ENCODE results near the gene MVB12B. TPM values are rescaled to one million over a fixed set of nuclear protein-coding genes. Genes with fewer than 3 reads are reported as not detected.
"Not testable (repeated sequence)": the region's sequence is repeated elsewhere in the genome, so short reads cannot be mapped to it uniquely, and the experiment has no call there.

The MVB12B gene
- polyA plus RNA-seq, 5 donors: 20.3 to 23.7 (median 21.6) TPM

DNA sequence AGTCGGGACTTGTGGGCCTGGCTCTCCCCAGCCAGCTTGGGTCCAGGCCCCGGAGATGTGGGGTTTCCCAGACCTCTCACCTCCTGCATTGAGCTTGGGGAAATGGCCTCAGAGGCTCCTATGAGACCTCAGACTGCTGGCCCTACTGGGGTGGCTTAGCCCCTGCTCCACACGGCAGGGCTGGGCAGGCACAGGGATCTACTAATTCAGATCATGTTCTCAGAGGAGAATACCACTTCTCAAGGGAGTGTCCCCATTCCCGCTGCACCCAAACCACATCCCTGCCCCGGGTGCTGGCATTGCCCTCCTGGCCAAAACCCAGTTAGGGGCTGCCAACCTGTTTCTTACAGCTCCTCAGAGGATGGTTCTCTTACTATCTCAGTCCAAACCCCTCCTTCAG, 205.0 kb downstream of the MVB12B start:
- DNase-seq: no peak

DNA sequence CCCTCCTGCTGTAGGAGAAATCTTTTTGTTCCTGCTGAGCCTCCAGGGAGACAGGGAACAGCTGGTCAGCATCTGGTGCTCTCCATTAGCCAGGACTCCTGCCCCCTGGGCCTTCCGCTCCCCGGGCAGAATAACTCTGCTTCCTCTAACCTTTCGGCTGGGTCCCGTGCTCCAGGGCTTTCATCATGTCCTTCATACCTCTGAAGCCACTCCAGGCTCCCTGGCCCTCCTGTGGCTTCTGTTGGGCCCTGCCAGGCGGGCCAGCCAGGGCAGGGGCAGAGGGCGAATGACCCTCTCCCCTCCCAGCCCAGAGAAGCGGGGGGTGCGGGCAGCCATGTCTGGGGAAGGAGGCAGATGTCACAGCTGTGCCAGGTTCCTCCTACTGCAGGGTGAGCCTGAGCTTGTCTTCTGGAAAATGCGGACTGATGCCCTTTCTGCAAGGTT, 205.4 kb downstream of the MVB12B start:
- DNase-seq: peak; percentile 55

DNA sequence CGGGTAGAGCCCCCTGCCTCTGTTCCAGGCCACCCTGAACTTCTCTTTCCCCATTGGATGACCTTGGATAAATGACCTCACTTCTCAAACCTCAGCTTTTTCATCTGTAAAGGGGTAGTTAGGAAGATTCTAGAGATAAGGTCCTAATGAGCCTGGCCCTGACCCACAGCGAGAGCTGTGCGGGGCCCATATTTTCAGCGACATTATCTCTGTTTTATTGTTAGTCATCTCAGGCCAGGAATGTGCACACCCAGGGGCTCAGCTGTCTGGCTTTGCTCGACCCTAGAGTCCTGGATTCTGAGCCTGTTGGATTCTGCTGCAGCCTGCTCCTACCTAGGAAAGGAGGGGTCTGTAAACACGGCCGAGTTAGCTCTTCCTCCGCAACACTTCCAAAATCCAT, 205.9 kb downstream of the MVB12B start:
- DNase-seq: no peak

DNA sequence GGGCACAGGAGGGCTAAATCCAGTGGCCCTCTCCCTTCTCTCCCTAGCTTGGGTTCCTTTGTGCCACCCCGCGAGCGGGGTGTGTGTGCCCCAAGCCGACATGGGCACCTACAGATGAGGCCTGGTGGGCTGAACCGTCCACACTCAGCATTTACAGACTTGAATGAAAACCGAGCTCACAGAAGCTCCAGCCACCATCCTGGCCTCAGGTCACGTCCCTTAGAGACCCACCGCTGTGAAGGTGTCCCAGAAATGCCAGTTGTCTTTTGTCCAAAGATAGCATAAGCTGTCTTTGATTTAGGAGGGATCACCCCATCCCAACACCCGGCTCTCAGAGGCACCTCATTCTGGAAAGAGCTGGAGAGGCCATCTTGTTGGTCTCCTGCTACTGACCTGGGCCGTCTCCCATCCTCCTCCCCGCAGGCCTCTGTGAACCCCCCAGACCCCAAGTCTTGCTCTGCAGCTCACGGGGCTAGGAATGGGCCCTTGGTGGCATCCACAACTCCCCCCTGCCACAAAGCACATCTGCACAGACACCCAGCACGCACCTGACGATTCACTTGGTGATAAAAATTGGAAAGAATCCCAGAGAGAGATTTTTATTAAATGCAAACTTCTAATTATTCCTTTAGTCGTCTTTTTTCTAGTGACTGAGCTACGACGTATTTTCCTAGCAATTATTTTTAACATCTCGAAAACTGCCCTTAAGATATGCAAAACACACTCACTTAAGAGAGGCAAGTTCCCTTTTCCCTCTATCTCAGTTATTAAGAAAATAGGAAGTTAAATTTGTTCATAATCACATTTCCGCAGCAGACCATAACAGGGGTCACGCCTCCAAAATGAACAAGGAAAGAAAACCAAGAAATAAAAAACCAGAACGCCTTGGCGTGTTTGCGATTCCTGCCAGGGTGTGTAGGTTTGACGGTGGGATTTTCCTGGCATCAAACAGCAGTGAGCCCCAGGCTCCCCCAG, 206.6 kb downstream of the MVB12B start:
- no peak for DNase-seq

DNA sequence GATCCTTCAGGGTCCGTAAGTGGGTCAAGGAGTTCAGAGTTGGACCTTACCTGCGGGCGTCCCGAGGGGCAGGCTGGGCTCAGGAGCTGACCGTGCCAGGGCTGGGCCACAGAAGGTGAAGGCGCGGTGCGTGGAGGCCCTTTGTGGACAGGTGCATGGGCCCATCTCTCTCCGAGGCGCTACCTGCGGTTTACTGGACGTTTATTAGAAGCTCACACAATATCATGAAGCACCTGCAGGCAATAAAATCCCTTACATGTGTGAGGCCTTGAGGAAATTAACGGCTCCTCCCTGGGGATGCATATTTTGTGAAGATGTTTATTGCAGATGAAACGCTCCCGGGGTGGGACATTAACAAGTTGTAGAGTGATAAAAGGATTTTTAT, 207.3 kb downstream of the MVB12B start:
- no peak for DNase-seq

DNA sequence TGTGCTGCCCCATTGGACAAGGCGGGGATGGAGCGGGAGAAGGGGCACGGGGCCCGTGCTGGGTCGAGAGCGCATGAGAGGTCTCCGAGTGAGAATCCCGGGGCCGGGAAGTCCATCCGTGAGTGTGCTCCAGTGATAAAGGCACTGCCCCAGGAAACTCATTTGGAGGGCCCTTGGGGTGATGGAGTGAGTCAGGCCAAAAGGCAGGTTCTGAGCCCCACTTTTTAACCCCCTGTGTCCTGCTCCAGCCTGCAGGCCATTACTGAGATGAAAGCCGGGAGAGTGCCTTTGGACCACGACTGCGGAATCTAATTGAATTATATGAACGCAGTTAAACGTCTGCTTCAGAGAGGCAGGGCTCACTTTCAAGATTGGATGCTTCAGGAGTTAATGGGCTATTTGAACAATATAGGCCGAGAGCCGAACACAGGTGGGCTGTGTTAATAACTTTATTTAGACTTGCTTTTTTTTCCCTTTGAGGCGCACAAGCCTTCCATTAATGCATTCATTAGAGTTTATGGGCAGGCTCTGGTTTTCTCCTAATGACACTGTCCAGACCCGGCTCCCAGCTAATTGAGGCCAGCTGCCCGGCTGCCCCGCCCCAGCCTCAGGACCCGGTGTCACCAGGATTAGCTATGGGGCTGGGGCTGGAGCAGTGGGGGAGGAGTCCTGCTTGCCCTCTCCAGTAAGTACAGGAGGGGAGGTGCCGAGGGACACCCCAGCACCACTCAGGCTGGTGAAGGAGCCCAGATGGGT, 208.0 kb downstream of the MVB12B start:
- DNase-seq: no peak

DNA sequence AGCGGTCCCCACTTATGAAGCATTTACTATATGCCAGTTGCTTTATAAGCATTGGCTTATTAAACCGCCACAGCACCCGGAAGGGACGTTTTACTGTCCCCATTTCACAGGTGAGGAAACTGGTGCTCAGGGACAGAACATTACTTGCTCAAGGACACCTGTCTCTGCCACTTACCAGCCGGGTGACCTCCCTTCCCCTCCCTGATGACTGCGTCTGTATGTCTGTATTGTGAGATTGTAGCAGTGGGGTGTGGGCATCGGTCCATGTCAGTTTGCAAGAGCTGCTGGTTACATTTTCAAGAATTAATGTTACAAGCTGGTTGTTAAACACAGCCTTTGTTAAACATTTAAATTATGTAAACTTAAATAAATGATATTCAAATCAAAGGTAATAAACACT, 209.5 kb downstream of the MVB12B start:
- DNase-seq: no peak

DNA sequence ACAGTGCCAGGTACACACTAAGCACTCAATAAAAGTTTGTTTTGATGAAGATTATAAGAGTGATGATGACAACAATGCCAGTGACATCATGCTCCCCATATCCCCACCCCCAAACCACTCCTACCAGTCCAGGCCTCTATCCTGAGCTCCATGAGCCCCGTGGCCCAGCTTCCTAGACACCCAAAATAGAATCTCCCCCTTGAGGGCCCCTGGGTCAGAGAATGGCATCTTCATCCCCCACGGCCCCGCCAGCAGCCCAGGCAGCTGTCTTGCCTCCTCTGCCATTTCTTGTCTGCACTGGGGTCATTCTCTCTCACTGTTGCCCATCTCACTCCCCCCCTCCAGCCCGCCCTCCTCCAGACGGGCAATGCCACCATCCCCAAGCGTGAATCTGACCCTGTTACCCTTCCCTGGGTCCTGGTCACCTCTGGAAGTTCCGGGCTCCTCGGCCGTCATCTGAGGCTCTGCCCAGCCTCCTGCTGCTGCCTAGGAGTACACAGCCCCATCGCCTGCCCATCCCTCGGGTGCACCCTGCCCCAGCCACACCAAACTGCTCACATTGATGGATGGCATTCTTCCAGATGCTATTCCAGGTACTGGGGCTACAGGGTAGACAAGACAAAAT, 210.3 kb downstream of the MVB12B start:
- no peak for DNase-seq

DNA sequence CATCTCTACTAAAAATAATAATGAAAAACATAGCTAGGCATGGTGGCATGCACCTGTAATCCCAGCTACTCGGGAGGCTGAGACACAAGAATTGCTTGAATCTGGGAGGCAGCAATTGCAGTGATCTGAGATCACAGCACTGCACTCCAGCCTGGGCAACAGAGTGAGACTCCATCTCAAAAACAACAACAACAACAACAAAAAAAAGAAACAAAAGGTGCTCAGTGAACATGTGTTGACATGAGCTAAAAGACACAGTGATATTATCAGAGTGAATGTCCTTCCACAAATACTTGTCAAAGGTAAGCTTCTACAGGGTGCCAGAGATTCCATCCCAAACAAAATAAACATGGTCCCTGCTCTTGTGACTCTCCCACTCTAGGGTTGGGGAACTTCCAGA, 211.9 kb downstream of the MVB12B start:
- DNase-seq: no peak

DNA sequence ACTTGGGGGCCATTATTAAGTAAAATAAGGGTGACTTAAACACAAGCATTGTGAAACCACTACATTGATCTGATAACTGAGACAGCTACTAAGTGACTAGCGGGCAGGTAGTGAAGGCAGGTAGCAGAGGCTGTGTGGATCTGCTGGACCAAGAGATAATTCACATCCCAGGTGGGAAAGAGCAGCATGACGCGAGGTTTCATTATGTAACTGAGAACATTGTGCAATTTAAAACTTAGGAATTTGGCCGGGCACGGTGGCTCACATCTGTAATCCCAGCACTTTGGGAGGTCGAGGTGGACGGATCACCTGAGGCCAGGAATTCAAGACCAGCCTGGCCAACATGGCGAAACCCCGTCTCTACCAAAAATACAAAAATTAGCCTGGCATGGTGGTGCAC, 213.8 kb downstream of the MVB12B start:
- not testable (repeated sequence) for DNase-seq

DNA sequence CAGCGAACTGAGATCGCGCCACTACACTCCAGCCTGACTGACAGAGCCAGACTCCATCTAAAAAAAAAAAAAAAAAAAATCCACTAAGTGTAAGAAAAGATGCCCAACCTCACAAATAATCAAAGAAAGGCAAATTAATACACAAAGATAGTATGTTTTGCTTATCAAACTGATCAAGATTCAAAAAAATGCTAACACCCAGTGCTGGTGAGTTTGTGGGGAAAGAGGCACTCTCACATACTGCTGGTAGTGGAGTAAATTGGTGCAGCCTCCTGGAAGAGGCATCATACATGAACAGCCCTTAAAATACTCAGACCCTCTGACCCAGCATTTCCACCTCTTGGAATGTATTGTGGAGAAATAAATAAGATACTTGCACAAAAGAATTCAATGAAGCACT, 216.9 kb downstream of the MVB12B start:
- no peak for DNase-seq

DNA sequence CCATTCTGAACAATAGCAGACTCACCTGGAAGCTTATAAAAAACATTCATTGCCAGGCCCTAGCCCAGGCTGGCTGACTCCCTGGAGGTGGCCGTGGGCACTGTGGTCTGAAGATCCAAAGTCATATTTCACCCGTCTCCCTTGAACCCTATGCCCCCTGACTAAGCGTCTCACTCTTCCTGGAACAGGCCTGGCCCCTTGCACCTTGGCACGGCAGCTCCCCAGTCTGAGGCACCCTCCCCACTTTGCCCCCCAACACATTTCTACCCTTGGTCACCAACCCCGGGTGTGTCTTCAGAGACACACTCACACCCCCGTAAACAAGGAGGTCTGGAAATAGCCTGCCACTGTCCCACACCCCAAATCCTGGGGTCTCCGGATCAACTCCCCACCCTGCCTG, 218.5 kb downstream of the MVB12B start:
- no peak for DNase-seq

DNA sequence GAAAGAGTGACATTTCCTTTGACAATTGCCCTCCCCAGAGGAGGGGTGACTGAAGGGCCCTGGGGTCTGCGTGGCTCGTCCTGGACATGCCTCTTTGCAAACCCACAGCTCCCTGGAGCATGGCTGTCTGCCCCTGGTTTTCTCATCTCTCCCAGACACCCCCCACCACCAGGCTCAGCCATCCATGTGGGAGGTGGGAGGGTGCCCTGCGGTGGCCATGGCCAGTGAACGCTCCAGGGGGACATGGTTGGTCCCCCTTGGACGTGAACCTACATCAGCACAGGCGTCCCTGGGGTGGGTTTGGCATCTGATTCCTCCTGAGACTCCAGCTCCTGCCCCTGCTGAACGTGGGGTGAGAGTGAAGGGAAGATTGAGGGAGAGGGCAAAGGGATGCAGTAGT, 219.4 kb downstream of the MVB12B start:
- DNase-seq: no peak

DNA sequence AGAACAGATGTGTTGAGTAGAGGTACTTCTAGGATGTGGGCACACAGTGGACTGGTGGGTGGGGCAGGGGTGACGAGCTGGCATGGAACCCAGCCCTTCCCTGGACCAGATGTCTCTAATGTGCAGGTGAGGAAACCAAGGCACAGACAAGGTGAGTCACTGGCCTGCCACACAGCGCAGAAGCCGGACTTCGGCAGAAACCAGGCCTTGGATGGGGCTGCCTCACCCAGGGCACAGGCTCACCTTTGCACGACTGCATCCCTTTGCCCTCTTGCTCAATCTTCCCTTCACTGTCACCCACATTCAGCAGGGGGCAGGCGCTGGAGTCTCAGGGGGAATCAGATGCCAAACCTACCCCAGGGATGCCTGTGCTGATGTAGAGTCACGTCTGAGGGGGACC, 221.7 kb downstream of the MVB12B start:
- no peak for DNase-seq

DNA sequence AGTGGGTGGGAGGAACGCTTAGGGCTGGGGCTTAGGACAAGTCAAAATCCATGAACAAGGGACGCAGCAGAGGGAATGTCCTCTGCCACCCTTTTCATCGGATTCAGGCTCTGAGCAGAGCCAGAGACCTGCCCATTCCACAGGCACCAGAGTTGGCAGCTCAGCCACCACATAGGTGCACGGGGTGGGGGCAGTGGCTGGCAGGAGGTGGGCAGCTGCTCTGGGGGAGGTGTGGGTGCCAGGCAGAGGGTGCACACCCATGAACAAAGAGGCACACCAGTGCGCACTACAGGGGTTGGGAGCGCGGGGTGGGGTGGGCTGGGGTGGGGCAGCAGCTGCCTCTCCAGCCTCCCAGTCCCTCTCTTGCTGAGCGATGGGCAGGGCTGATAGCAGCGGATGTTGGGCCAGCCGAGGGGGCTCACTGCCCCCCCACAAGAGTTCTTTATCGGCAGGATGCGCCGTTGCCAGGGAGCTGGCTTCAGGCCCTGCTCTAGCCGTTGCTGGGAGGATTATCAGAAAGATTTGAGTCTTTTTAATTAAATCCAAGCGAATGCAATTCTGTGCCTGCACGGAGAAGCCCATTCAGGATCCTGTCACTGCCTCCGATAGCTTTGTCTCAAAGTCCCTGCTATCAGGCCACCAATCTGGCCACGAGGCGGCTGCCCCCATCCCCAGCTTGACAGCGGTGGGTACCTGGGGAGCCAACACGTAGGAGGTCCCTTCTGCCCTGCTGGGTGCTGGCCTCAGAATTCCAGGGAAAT, 222.8 kb downstream of the MVB12B start:
- DNase-seq: no peak

DNA sequence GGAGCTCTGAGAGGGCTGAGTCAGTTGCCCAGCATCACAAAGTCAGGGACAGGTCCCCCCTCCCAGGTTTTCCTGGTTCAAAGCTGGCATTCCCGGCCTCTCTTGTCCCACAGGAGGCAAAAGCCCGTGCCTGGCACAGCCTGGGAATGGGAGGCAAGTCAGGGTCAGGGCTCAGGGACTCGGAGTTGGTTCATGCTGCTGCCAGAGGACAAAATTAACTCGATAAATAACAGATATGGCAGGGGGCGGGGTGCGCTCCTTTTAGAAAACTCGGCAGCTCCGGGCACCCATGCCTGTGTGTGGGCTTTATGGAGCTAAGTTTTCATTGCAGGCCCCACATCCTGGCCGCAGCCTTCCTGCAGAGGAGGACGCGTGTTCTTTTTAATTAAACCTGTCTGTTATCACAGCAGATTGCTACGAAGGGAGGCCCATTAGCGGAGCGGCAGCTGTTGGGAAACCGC, 224.3 kb downstream of the MVB12B start:
- DNase-seq: no peak

DNA sequence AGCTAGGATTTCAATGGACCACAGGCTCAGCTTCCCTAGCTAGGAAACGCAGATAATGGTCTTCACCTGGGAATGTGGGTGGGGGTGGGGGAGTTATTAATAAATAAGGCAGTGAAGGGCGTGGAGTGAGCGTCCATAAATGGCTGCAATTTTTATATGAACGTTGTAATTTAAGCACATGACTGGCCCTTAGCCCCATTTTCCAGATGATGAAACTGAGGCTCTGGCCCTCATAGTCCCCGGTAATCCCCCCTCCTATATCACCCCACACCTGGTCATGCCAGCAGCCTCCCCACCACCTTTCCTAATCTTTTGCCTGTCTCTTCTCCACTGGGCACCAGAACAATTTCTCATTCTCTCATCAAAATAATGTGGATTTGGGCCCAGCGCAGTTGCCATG, 225.2 kb downstream of the MVB12B start:
- DNase-seq: no peak

DNA sequence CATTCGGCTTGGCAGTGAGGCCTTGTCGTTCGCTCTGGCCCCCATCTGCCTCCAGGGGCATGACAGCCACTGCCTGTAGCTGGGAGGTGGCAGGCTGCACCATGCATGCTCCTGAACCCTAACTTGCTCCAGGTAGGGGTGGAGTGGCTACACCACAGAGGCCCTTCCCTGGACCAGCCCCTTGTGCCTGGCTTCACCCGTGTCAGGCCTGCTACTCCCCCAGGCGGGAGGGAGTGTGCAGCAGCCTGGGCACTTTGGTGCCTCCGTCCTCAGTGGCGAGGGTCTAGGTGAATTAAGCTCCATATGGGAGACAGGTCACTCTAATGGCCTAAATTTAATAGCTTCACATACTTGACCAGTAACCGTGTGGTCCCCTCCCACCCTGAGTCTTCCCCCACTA, 227.7 kb downstream of the MVB12B start:
- no peak for DNase-seq

DNA sequence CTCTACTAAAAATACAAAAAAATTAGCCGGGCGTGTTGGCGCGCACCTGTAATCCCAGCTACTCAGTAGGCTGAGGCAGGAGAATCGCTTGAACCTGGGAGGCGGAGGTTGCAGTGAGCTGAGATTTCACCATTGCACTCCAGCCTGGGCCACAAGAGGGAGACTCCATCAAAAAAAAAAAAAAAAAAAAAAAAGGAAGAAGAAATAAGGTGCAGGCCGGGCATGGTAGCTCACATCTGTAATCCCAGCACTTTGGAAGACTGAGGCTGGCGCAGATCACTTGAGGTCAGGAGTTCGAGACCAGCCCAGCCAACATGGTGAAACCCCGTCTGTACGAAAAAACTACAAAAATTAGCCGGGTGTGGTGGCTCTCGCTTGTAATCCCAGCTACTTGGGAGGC, 228.8 kb downstream of the MVB12B start:
- not testable (repeated sequence) for DNase-seq
